ENCODE measurements around the gene ARF1.

DNA sequence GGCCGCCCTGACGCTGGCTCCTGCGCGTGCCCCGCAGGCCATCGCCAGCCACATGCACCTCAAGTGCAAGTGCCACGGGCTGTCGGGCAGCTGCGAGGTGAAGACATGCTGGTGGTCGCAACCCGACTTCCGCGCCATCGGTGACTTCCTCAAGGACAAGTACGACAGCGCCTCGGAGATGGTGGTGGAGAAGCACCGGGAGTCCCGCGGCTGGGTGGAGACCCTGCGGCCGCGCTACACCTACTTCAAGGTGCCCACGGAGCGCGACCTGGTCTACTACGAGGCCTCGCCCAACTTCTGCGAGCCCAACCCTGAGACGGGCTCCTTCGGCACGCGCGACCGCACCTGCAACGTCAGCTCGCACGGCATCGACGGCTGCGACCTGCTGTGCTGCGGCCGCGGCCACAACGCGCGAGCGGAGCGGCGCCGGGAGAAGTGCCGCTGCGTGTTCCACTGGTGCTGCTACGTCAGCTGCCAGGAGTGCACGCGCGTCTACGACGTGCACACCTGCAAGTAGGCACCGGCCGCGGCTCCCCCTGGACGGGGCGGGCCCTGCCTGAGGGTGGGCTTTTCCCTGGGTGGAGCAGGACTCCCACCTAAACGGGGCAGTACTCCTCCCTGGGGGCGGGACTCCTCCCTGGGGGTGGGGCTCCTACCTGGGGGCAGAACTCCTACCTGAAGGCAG is 23.4 kb upstream of the ARF1 start:
- TF ChIP-seq CTCF (IDR thresholded peaks at IDR 0.05) = no peak
- TF ChIP-seq POLR2A (IDR thresholded peaks at IDR 0.05) = no peak
